Mucosa of rectum (tissue), 2 donors: ENCODE results near the gene EFCAB13.
"Not testable (repeated sequence)": the region's sequence is repeated elsewhere in the genome, so short reads cannot be mapped to it uniquely, and the experiment has no call there.

ENCODE experiments used
- H3K27ac ChIP-seq, 2 donors: one replicate each; pipeline ENCODE4 v1.7.0; 2013; ENCODE audit warnings: inconsistent platforms in 2 of 2, low read depth in 2 of 2, low read length in 2 of 2
- H3K27me3 ChIP-seq, 2 donors: one replicate each; pipeline ENCODE4 v1.7.0; 2013; ENCODE audit warnings: low read length in 2 of 2; ENCODE audit not compliant: control insufficient read depth in 2 of 2, insufficient read depth in 2 of 2
- H3K36me3 ChIP-seq, 2 donors: one replicate each; pipeline ENCODE4 v1.7.0; 2013; ENCODE audit warnings: low read length in 2 of 2; ENCODE audit not compliant: control insufficient read depth in 2 of 2, insufficient read depth in 2 of 2
- H3K4me1 ChIP-seq, 2 donors: one replicate each; pipeline ENCODE4 v1.7.0; 2013; ENCODE audit warnings: low read length in 2 of 2, mild to moderate bottlenecking in 1 of 2; ENCODE audit not compliant: control insufficient read depth in 2 of 2, insufficient read depth in 2 of 2
- H3K4me3 ChIP-seq, 2 donors: one replicate each; pipeline ENCODE4 v1.7.0; 2013; ENCODE audit warnings: low read length in 2 of 2
- H3K9ac ChIP-seq, 2 donors: one replicate each; pipeline ENCODE4 v1.7.0; 2013; ENCODE audit warnings: low read length in 2 of 2, low read depth in 1 of 2, mild to moderate bottlenecking in 1 of 2
- H3K9me3 ChIP-seq, 2 donors: one replicate each; pipeline ENCODE4 v1.7.0; 2013; ENCODE audit warnings: low read length in 2 of 2; ENCODE audit not compliant: control insufficient read depth in 2 of 2
- donor health status: healthy.
- donor health status: Normal muscosa, but diverticular disease.

EFCAB13 gene

GRCh38 chr17:47373002-47373401 is 49.2 kb downstream of the EFCAB13 start:
- no peak overlapping the region for H3K4me3 ChIP-seq
- H3K4me1 ChIP-seq: no peaks in the 10 kb centered on the region
- H3K27me3 ChIP-seq: no peaks in the 10 kb centered on the region
- H3K36me3 ChIP-seq: no peaks in the 10 kb centered on the region
- peaks cover 0 to 2% of the 10 kb centered on the region in 2 donors for H3K9me3 ChIP-seq
- no peak overlapping the region for H3K27ac ChIP-seq
- H3K9ac ChIP-seq: no peak overlapping the region

DNA sequence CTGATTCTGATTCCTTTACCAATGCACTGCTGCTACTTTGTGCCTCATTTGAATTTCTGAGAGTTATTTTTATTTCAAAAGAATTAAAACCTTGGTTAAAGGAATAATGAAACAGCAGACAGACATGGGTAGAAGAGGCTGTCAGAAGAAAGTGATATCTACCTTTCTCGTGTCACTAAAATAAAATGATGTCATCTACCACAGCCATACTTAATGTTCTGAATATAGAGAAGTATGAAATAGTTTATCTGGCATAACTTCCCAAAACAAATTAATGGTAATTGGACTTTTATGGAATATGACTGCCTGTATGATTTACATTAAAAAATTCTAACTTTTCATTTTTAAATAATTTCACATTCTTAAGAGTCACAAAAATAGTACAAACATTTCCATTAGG is 52.5 kb downstream of the EFCAB13 start:
- H3K9ac ChIP-seq: no peak overlapping the region
- no peak overlapping the region for H3K4me3 ChIP-seq
- H3K27ac ChIP-seq: no peak overlapping the region
- H3K9me3 ChIP-seq: peaks cover 0 to 2% of the 10 kb centered on the region in 2 donors
- H3K36me3 ChIP-seq: no peaks in the 10 kb centered on the region
- no peaks in the 10 kb centered on the region for H3K4me1 ChIP-seq
- H3K27me3 ChIP-seq: no peaks in the 10 kb centered on the region

GRCh38 chr17:47388825-47389224 is 65.1 kb downstream of the EFCAB13 start:
- Histone ChIP-seq H3K4me3 (no peak overlapping the region), H3K9me3 (no peaks in the 10 kb centered on the region), H3K36me3 (no peaks in the 10 kb centered on the region), H3K4me1 (no peaks in the 10 kb centered on the region), H3K27me3 (no peaks in the 10 kb centered on the region), H3K27ac (no peak overlapping the region), H3K9ac (no peak overlapping the region)

- not testable (repeated sequence) for H3K9me3 ChIP-seq, H3K27ac ChIP-seq, H3K27me3 ChIP-seq, H3K4me3 ChIP-seq, H3K36me3 ChIP-seq, H3K4me1 ChIP-seq, H3K9ac ChIP-seq
Observed at GRCh38 chr17:47397532-47398128, 73.9 kb downstream of the EFCAB13 start.

GRCh38 chr17:47400333-47400732 is 76.6 kb downstream of the EFCAB13 start:
- peaks cover 0 to 2% of the 10 kb centered on the region in 2 donors for H3K36me3 ChIP-seq
- no peaks in the 10 kb centered on the region for H3K9me3 ChIP-seq
- no peaks in the 10 kb centered on the region for H3K27me3 ChIP-seq
- H3K4me3 ChIP-seq: no peak overlapping the region
- H3K27ac ChIP-seq: no peak overlapping the region
- H3K4me1 ChIP-seq: no peaks in the 10 kb centered on the region
- no peak overlapping the region for H3K9ac ChIP-seq

DNA sequence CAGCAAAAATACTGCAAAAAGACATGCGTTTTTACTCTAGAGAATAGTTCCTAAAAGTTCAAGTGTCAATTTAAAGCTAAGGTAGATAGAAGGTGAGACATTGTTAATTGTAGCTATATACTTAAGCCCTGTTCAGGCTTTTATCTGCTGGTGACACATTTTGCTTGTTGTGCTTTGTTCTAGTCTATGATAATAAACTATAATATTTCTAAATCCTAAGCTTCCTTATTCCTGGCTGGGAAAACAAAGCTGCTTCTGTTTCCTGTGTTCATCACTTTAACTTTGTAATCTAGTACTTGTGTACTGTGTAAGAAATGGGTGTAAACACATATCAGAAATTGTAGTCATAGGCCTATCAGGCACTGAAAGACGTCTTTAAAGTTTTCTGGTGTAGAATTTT is 77.3 kb downstream of the EFCAB13 start:
- Histone ChIP-seq H3K4me3 (no peak overlapping the region), H3K9ac (no peak overlapping the region), H3K4me1 (no peaks in the 10 kb centered on the region), H3K27ac (no peak overlapping the region), H3K27me3 (no peaks in the 10 kb centered on the region), H3K36me3 (peaks cover 0 to 2% of the 10 kb centered on the region in 2 donors), H3K9me3 (no peaks in the 10 kb centered on the region)

DNA sequence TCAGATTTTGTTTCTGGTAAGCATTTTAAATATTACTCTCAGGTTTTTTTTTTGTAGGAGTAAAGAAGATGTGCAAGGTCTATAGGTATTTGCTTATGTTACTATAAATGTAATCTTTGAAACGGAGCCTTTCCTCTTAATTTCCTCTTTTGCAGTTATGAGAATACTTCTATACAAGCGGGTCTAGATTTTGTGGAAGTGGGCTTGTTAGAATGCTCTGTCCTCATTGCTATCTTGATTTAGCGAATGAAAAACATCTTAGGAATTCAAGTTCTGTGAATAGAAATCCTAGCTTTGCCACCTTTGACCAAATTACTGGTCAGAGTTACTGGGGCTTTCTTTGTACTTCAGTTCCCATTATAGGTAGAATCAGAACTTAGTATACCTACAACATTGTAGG is 80.3 kb downstream of the EFCAB13 start:
- Histone ChIP-seq H3K27ac (no peak overlapping the region), H3K9me3 (no peaks in the 10 kb centered on the region), H3K36me3 (no peaks in the 10 kb centered on the region), H3K4me1 (no peaks in the 10 kb centered on the region), H3K9ac (no peak overlapping the region), H3K27me3 (no peaks in the 10 kb centered on the region), H3K4me3 (no peak overlapping the region)

GRCh38 chr17:47404875-47405274 is 81.1 kb downstream of the EFCAB13 start:
- Histone ChIP-seq H3K4me3 (no peak overlapping the region), H3K4me1 (no peaks in the 10 kb centered on the region), H3K36me3 (no peaks in the 10 kb centered on the region), H3K27ac (no peak overlapping the region), H3K9me3 (no peaks in the 10 kb centered on the region), H3K9ac (no peak overlapping the region), H3K27me3 (no peaks in the 10 kb centered on the region)

DNA sequence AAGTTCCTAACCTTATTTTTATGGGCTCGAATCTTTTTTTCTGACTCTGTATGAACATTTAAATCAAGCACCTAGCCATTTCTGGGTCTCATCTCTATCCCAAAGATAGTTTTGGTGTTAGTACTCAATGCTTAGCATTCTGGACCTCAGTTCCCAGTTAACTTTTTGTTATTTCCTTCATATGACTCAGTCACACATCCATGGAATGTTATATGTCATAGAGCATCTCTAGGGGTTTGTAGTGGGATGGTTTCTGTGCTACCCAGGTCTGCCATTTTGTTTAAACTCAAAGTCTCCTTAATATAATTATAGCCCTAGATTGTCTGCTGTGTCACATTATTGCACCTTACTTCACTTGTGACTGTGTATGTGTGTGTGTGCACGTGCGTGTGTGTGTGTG is 90.1 kb downstream of the EFCAB13 start:
- no peaks in the 10 kb centered on the region for H3K9me3 ChIP-seq
- H3K9ac ChIP-seq: no peak overlapping the region
- no peak overlapping the region for H3K27ac ChIP-seq
- no peak overlapping the region for H3K4me3 ChIP-seq
- H3K36me3 ChIP-seq: no peaks in the 10 kb centered on the region
- no peaks in the 10 kb centered on the region for H3K4me1 ChIP-seq
- H3K27me3 ChIP-seq: no peaks in the 10 kb centered on the region

DNA sequence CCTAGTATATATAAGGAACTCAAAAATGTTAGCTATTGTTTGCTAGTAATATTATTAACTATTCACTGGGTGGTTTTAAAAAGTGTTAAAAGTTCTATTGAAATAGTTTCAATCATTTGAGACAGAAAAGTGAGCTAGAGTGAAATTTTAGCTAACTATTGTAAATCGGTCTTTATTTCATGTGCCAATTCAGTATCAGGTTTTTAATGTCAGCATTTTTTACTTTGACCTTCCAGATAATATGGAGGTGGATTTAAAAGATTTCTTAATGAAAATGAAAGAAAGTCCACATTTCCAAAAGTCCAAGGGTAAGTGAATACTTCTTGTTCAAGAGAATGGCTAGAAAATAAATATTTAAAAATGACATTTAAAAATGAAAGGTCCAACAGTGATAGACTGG is 90.9 kb downstream of the EFCAB13 start:
- no peak overlapping the region for H3K9ac ChIP-seq
- H3K4me3 ChIP-seq: no peak overlapping the region
- H3K4me1 ChIP-seq: no peaks in the 10 kb centered on the region
- no peaks in the 10 kb centered on the region for H3K27me3 ChIP-seq
- H3K27ac ChIP-seq: no peak overlapping the region
- H3K9me3 ChIP-seq: no peaks in the 10 kb centered on the region
- no peaks in the 10 kb centered on the region for H3K36me3 ChIP-seq
